GM12872 (cell line): ENCODE measurements around the gene TMEM259.

Source experiments
- TF ChIP-seq, protein P1 (sequence below): IDR thresholded peaks from 3 replicates; pipeline ENCODE4 v1.5.1; 2011; ENCODE audit warnings: low read depth, mild to moderate bottlenecking, low read length, moderate library complexity; ENCODE audit not compliant: insufficient read depth

Gene TMEM259

DNA sequence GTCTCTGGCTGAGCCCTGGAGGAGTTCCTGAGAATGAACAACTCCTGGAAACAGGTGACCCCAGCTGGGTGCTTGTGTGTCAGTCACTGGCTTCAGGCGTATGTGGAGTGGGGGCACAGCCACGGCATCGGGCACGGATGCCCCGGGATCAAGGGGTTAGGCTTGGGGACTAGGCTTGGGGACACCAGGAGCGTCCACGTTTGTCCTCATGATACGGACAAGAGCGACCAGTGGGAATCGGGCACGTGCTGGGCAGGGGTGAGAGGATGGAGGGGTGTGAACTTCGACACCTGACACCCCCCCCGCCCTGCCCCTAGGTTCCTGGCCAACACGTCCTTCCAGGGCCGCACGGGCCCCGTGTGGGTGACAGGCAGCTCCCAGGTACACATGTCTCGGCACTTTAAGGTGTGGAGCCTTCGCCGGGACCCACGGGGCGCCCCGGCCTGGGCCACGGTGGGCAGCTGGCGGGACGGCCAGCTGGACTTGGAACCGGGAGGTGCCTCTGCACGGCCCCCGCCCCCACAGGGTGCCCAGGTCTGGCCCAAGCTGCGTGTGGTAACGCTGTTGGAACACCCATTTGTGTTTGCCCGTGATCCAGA is 16.6 kb downstream of the TMEM259 start:
- TF ChIP-seq, protein P1, sequence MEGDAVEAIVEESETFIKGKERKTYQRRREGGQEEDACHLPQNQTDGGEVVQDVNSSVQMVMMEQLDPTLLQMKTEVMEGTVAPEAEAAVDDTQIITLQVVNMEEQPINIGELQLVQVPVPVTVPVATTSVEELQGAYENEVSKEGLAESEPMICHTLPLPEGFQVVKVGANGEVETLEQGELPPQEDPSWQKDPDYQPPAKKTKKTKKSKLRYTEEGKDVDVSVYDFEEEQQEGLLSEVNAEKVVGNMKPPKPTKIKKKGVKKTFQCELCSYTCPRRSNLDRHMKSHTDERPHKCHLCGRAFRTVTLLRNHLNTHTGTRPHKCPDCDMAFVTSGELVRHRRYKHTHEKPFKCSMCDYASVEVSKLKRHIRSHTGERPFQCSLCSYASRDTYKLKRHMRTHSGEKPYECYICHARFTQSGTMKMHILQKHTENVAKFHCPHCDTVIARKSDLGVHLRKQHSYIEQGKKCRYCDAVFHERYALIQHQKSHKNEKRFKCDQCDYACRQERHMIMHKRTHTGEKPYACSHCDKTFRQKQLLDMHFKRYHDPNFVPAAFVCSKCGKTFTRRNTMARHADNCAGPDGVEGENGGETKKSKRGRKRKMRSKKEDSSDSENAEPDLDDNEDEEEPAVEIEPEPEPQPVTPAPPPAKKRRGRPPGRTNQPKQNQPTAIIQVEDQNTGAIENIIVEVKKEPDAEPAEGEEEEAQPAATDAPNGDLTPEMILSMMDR = no peak

DNA sequence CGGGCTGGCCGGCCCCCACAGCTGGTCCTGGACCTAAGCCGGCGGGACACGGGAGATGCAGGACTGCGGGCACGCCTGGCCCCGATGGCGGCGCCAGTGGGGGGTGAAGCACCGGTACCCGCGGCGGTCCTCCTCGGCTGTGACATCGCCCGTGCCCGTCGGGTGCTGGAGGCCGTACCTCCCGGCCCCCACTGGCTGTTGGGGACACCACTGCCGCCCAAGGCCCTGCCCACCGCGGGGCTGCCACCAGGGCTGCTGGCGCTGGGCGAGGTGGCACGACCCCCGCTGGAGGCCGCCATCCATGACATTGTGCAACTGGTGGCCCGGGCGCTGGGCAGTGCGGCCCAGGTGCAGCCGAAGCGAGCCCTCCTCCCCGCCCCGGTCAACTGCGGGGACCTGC is 17.6 kb downstream of the TMEM259 start:
- TF ChIP-seq, protein P1 = no peak

DNA sequence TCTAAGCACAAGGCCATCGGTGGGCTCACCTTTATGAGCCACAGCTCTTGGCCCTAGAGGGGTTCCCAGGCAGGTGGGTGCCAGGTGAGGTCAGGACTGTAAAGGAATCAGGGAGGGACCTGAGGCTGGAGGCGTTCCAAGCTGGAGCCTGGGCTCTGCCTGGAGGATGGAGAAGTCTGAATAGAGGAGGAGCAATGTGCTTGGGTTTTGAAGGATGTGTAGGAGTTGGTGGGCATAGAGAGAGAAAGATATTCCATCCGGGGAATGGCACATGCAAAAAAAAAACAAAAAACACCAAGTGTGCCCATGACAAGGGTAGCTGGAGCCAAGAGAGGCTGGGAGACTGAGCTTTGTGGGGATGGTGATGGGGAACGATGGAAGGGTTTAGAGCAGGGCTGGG is 18.3 kb downstream of the TMEM259 start:
- TF ChIP-seq, protein P1 = no peak

DNA sequence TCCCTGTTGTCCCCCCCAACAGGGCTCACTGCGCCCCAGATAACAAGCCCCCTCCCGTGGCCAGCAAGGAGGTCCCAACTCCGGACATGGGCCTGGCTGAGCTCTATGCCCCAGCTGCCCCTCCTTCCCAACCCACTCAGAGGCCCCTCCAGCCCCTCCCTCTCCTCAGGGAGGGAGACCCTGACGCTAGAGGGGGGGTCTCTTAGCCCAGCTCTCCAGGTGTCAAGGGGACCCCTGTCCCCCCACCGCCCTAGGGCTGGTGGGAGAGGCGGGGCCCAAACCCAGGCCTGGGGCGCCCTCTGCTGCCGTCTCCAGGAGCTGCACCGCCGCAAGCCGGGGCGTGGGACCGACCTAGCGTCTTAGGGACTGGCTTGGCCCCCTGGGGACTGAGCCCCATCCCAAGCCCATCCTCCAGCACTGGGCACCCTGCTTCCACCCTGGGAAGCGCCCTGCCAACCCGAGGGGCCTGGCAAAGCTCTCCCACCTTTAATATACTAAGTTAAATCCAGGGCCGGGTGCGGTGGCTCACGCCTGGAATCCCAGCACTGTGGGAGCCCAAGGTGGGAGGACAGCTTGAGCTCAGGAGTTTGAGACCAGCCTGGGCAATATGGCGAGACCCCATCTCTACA is 19.3 kb downstream of the TMEM259 start:
- TF ChIP-seq, protein P1 = peak; percentile 90

DNA sequence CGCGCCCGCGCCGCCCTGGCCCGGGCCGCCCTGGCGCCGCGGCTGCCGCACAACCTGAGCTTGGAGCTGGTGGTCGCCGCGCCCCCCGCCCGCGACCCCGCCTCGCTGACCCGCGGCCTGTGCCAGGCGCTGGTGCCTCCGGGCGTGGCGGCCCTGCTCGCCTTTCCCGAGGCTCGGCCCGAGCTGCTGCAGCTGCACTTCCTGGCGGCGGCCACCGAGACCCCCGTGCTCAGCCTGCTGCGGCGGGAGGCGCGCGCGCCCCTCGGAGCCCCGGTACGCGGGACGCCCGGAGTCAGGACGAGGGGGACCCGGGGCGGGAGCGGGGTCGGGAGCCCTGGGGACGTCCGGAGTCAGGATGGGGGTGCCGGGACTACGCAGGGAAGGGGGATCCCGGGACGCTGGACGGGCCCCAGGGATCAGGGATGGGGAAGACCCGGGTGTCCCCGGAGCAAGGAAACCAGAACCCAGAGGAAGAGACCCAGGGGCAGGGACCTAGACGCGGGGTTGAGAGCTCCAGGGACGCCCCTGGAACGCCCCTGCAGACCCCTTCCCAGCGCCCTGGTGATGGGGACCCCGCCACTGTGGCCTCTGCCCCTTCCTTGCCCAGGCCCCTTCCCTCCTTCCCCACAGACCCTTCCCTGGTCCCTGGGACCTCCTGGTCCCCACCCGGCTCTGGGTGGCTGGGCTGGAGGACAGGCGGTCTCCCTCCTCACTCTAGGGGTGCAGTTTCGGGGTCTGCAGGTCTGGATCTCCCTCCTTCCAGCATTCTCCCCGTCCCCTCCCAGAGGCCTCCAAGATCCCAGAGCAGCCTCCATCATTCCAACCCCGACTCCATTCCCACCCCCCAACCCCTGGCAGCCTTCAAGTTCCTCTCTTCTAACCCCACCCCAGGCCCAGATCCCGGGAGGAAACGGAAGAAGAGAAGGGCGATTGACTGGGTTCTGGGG is 20.1 kb downstream of the TMEM259 start:
- TF ChIP-seq, protein P1 = no peak

DNA sequence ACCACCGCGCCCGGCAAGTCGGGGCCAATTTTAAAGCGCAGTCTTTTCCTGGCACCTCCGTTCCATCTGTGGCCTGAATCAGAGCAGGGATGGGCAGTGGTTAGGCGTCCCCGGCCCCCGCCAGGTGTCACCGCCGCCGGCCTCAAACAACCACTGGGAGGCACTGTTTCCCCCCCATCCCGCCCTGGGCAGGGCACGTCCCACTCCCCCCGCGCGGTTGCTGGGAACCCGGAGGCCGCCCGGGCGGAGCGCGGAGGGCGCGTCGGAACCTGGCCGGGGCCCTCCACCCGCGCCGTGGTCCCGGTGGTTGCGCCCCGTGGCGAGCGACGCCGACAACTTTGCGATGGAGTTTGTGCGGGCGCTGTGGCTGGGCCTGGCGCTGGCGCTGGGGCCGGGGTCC is 20.8 kb downstream of the TMEM259 start, which contains the start of gene GRIN3B:
Gene GRIN3B (plus strand): TSS at position 325 of the 400 bp plus-strand sequence. CDS start 19 bp downstream, at position 344.
- TF ChIP-seq, protein P1 = peak; percentile 61

DNA sequence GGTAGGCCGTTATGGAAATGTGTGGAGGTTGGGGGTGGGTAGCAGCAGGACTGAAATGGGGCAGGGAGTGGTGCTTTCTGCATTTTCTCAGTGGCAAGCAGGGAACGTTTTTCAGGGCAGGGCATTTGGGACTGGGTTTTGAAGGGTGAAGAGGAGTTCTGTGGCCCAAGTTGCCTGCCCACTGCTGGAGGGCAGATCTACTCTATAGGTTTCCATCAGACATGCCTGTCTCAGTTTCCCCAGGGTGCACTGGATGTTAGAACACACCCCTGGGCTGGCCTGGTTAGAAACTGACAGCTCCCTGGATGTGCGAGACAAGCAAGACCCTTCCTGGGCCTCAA is 21.6 kb downstream of the TMEM259 start:
- TF ChIP-seq, protein P1 = no peak
